GM18511 (cell line): ENCODE results near the gene PFN1.
"Not testable (repeated sequence)": the region's sequence is repeated elsewhere in the genome, so short reads cannot be mapped to it uniquely, and the experiment has no call there.

Source experiments
- ATAC-seq: cut with Tn5 transposase; IDR thresholded peaks from one replicate; pipeline ENCODE4 v1.9.1; 2021; ENCODE audit warnings: mild to moderate bottlenecking, moderate library complexity; ENCODE audit not compliant: unreplicated experiment

The PFN1 gene

DNA sequence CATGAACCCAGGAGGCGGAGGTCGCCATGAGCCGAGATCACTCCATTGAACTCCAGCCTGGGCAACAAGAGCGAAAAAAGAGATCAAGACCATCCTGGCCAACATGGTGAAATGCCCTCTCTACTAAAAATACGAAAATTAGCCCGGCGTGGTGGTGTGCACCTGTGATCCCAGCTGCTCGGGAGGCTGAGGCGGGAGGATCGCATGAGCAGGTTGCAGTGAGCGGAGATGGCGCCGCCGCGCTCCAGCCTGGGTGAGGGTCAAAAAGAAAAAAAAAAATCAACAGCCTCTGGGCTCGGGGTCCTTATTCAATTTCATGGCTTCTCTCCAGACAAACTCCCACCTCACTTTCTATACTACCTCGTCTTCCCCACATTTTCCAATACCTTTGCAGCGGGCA is 19.4 kb downstream of the PFN1 start:
- no peak for ATAC-seq

DNA sequence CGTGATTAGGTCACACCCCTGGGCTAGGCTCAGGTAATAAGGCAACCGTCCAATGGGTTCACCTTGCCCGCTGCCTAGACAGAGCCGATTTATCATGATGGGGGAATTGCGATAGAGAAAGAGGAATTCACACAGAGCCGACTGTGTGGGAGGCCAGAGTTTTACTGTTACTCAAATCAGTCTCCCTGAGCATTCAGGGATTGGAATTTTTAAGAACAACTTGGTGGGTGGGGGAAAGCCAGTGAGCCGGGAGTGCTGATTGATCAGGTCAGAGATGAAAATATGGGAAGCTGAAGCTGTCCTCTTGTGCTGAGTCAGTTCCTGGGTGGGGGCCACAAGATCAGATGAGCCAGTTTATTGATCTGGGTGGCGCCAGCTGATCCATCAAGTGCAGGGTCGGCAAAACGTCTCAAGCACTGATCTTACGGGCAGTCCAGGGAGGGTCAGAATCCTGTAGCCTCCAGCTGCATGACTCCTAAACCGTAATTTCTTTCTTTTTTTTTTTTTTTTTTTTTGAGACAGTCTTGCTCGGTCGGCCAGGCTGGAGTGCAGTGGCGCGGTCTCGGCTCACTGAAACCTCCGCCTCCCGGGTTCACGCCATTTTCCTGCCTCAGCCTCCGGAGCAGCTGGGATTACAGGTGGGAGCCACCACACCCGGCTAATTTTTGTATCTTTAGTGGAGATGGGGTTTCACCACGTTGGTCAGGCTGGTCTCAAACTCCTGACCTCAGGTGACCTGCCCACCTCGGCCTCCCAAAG is 21.6 kb downstream of the PFN1 start:
- ATAC-seq = not testable (repeated sequence)

DNA sequence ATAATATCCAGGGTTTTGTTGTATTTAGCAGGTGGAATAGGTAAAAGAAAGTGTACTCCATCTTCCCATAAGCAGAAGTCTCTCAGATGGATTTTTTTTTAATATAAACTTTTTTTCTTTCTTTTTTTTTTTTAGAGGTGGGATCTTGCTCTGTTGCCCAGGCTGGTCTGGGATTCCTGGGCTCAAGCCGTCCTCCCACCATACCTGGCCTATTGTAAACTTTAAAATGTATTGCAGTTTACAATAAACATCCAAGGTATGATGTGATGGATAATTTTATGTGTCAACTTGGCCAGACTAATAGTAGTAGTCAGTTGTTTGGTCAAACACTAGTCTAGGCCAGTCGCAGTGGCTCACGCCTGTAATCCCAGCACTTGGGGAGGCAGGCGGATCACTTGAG is 27.0 kb downstream of the PFN1 start:
- ATAC-seq = no peak

DNA sequence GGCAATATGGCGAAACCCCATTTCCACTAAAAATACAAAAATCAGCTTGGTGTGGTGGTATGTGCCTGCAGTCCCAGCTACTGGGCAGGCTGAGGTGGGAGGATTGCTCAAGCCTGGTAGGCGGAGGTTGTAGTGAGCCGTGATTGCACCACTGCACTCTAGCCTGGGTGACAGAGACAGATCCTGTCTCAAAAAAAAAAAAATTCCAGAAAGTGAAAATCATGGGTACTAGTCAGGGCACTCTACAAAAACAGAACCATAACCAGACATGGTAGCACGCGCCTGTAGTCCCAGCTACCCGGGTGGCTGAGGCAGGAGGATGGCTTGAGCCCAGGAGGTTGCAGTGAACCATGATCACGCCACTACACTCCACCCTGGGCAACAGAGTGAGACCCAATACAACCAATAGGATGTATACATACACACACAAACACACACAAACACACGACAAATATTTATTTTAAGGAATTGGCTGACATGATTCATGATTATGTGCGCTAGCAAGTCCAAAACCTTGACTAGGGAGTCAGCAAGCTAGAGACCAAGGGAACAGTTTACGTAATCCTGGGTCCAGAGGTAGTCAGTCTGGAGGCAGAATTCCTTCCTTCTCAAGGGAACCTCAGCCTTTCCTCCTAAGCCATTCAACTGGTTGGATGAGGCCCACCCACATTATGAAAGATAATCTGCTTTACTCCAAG is 27.8 kb downstream of the PFN1 start:
- ATAC-seq = no peak

DNA sequence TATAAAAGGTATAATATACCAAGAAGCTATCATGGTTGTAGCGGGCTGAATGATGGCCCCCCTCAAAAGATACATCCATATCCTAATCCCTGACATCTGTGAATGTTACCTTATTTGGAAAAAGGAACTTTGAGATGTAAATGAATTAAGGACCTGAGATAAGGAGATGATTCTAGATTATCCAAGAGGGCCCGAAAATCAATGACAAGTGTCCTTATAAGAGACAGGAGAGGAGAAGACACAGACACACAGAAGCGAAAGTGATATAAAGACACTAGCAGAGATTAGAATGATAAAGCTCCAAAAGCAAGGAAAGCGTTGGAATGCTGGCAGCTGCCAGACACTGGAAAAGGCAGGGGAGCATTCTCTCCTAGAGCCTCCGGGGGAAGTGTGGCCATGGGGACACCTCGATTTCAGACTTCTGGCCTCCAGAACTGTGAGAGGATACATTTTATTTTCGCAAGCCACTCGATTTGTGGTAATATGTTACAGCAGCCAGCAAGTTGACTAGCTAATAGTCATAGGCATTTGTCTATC is 28.8 kb downstream of the PFN1 start:
- no peak for ATAC-seq

DNA sequence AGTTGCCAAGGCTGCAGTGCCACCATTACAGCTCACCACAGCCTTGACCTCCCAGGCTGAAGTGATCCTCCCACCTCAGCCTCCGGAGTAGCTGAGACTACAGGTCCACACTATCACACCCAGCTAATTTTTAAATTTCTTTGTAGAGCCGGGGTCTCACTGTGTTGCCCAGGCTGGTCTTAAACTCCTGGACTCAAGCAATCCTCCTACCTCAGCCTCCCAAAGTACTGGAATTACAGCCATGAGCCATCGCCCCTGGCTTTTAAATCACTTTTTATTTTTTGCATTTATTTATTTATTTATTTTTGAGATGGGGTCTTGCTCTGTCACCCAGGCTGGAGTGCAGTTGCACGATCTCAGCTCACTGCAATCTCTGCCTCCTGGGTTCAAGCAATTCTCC is 33.8 kb downstream of the PFN1 start:
- not testable (repeated sequence) for ATAC-seq

DNA sequence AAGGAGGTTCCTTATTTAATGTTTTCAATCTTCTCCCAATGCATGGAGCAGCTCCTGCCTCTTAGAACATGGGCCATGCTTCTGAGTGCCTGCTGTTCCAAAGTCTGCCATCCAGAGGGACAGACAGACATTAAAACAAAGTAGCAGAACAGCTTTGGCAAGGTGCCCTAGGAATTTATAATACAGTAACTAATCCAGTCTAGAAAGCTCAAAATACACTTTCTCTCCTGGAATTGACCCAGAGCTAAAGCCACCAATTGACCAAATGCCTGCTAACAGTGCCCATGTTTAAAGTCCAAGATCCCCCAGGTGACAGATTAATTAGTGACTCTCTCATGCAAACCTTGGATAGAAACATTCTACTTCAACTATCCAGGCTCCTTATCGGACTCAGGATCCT is 34.3 kb downstream of the PFN1 start:
- no peak for ATAC-seq

DNA sequence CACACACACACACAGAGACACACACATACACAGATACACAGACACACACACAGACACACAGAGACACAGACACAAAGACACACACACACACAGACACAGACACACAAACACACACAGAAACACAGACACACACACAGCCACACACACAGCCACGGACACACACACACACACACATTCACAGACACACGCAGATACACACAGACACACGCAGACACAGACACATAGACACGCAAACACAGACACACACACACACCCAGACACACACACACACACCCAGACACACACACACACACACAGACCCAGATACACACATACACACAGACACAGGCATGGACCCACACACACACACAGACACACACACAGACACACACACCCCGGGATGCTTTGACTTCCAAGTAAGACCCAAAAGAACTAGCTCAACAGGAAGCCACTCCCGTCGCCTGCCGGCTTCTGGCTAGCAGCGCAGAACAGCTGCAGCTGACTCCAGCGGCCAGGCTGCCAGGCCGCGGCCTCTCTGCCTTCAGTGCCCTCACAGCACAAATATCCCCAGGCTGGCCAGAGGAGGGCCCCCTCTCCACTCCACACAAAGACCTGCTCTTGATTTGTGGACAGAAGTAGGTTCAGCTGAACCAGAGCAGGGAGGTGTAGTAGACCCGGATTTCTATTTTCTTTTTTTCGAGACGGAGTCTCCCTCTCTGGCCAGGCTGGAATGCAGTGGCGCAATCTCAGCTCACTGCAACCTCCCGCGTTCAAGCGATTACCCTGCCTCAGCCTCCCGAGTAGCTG is 39.4 kb downstream of the PFN1 start:
- no peak for ATAC-seq

DNA sequence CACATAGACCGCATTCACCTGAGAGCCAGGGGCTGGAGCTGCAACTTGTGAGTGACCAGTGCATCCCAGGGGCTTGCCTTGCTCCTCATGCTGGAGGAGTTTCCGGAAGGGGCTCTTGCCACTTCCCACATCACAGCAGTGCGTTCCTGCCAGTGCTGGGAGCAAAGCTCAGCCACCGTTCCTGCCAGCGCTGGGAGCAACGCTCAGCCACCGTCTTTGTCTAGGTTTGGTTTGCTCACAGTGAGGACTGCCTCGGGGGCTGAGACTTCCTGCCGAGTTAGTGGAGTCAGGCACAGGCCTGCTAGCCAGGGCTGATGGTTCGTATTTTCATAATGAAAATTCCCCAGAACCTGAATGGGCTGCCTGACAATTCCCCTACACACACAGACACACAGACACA is 40.0 kb downstream of the PFN1 start:
- no peak for ATAC-seq

DNA sequence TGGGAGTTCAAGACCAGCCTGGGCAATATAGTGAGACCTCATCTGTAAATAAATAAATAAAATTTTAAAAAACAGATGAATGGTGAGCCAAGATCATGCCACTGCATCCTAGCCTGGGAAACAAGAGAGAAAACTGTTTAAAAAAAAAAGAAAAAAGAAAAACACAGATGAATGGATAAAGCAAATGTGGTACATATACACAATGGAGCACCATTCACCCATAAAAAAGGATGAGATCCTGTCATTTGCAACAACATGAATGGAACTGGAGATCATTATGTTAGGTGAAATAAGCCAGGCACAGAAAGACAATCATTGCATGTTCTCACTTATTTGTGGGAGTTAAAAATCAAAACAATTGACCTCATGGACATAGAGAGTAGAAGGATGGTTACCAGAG is 41.7 kb downstream of the PFN1 start:
- ATAC-seq = not testable (repeated sequence)

DNA sequence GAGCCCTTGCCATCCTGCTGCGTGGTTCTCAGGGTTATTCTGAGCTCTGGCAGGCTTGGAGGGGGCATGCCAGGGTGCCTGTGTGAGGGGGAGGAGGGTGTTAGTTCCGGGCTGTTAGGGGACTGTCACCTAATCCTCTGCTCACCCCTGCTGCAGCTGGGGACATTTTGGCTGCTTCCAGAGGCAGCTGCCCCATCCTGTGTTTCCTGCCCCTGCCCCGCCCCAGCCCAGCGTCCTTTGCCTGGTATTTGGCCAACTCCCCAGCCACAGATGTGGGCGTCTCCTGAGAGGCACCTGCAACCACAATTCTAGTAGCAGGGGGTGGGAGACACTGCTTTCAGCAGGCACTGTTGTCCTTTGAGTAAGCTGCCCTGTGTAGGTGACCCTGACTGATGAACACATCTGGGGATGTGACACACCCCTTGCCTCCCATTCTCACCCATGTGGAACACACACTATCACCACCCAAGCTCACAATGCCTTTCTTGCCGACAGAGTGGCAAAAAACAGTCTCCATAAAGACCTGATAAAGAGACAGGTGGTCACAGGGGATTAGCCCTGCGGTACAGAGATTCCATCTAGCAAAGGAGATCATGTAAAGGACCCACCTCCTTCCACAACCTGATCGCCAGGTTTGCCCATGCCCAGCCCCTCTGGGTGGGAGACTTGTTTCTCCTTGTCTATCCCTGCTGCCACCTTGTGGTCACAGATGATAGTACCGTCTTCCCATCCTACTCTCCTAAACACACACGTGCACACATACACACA is 45.1 kb downstream of the PFN1 start, which contains the start of gene CHRNE:
TSS of gene CHRNE (minus strand) at position 48 of the 768 bp plus-strand sequence. CDS start at position 13, 35 bp downstream.
- peak; percentile 52 for ATAC-seq

DNA sequence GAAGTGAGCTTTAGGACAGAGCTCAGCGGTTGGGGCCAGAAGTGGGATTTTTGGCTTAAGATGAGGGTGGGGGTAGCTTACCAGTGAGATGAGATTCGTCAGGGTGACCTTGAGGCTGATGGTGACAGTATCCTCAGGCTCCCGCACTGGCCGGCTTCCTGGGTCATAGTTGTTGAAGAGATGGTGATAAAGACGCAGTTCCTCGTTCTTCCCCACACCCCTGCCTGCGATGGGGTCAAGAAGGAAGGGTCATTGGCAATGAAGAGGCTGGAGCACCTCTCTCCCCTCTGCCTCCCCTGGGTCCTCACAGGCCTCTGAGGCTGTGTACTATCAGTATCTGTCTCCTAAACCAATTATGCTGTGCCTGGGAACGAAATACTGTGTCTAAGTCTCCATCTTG is 45.8 kb downstream of the PFN1 start:
- ATAC-seq = no peak

DNA sequence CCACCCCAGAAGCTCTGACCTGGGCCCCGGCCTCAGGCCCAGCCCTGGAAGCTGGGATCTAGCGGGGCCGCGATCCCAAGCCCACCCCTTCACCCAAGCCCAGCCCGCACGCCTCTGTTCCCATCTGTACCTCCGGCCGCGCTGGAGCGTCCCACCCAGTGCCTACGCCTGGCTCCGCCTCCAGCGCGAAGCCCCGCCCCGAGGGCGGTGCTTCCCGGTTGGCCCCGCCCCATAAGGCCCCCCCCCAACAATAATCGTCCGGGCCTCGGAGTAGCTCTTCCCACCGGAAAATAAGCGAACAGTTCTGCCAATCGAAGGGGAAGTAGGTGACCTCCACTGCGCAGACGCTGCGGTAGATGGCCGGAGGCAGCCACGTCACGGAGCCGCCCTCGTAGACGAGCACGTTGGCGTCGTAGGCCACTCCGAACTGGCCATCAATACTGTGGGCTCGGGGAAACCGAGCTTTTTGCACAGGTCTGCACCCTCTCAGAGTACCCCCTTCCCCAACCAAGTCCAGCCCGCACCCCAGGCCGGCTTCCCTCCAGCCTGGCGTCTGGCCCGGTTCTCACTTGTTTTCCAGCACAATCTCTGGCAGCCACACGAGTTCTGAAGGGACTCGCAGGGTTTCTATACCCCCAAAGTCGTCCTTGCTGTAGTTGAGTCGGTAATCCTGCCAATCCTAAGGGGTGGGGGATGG is 46.5 kb downstream of the PFN1 start:
- ATAC-seq = no peak

DNA sequence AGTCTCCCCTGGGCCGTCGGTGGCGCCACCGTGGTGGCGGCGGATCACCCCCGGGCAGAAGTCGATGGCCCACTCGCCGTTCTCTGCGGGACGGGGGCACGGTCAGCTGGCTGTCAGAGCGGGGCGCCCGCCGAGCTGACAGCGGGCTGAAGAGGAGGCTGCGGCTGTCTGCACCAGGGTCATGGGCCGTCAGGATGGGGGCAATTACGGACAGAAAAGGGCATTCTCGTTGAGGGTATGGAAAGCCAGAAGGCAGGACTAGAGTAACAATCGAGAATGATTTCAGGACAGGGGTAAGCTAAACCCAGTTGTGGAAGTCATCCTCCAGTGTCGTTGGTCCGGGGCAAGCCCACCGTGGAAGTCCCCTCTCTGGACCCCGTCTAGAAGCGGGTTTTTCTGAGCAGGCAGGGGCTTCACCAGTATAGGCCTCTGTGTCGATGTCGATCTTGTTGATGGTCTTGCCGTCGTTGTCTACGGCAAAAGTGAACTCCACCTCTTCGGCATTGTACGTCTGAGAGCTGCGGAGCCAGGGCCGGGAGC is 47.2 kb downstream of the PFN1 start:
- no peak for ATAC-seq

DNA sequence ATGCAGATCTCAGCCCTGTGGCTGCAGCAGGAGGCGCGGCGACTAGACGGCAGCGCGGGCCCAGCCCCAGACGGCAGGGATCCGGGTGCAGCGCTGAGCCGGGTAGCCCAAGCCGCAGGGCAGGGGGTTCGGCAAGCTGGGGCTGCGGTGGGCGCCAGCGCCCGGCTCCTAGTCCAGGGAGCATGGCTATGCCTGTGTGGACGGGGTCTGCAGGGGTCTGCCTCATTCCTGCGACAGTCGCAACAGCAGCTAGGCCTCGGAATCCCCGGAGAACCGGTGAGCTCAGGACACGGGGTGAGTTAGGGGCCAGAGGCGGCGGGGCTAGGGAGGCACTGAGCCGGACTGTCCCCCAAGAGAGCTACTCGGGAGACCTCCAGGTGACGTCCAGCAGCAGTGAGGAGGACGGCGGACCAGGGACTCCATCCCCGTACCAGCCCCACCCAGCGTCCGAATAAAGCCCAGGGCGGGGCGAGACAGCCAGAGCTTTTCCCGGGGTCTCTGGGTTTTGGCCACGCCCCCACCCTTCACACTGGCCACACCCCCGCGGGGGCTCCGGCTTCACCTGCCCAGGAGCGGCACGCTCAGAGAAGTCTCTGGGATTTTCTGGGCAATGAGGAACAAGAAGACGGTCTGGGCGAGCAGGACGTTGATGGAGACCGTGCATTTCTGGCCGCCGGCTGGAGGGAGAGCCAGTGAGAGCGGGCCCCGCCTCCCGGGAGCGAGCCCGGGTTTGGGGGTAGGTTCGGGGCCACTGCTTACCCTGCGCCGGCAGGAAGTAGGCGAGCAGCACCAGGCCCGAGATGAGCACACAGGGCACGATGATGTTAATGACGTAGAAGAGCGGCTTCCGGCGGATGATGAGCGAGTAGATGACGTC is 47.9 kb downstream of the PFN1 start:
- no peak for ATAC-seq

DNA sequence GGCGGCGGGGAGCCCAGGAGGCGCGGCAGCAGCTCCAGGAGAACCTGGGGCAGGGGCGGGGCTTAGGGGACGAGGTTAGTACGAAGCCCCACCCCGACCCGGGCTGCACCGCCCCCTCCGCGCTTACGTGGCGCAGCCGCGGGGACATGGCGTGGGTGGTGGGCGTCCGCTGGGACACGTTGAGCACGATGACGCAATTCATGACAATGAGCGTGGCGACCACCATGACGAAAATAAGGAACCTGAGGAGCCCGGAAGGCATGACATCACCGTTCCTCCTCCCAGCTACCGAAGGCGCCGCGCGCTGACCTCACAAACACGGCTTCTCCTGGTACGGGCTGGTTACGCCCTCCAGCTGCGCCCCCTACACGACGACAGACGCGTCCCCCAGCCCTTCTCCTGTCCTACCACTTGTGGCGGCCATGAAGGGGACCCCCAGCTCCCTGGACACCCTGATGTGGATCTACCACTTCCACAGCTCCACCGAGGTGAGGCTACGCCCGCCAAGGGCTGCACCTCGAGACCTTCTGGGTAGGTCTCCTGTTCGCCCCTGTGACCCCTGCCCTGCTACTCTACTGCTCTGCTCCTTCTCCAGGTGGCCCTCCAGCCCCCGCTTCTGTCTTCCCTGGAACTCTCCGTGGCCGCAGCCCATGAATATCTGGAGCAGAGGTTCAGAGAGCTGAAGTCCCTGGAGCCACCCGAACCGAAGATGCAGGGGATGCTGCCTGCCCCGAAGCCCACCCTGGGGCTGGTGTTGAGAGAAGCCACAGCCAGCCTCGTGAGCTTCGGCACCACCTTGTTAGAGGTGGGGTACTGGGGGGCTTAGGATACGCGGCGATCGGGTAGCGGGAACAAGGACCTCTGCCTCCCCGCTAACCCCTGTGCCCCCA is 48.7 kb downstream of the PFN1 start, which contains the start of gene C17orf107:
TSS of gene C17orf107 (plus strand) at position 196 of the 890 bp plus-strand sequence. CDS start at position 423, 227 bp downstream.
- no peak for ATAC-seq

DNA sequence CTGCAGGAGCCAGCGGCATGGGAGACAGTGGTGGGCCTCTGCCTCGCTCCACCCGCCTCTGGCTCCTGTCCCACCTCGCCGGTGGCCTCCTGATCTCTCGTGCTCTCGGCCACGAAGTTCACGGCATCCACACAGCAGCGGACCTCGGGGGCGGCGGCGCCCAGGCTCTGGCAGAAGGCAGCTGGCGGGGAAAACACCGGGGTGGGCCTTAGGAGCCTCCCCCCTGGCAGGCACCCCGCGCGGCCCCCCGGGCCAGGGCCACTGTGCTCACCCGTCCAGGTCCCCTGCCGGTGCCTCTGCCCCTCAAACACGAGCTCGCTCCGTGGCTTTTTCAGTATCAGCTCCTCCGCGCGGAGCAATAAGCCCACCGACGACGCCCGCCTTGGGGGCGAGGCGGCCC is 49.4 kb downstream of the PFN1 start:
- no peak for ATAC-seq

DNA sequence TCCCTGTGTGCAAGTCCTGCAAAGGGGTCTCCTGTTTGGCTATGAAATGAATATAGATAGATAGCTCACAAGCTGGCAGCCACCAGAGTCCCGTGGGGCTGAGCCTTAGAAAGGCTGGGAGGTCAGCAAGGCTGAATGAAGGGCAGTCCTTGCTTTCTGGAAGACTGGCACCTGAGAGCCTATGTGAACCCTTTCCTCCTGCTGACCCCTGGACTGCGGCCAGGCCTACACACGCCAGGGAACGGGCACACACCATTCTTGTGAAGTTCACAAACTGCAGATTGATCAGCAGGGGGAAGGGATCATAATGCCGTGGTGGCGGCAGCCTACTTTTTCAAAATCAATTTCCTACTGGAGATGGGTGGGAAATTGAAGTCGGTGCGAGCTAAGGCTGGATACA is 50.0 kb downstream of the PFN1 start:
- ATAC-seq = no peak
